ENCODE data around the gene ALK.

ALK gene

DNA sequence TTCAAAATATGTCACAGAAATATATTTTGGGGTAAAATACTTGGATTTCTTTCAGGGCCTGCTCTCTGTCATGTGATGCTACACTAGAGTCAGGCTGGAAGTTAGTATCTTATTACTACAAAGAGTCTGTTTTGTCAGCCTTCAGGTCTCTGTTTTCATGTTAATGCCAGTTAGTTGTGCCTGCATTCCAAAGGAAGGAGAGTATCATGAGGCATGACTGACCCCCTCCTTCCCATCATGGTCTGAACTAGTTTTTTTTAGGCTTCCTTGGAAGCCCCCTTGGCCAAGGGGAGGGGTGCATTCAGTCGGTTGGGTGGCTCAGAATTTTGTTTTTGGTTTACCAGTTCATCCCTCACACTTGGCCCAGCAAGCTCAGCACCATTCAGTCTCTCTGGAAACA, 318.0 kb downstream of the ALK start:
- DNase-seq, result no peak

DNA sequence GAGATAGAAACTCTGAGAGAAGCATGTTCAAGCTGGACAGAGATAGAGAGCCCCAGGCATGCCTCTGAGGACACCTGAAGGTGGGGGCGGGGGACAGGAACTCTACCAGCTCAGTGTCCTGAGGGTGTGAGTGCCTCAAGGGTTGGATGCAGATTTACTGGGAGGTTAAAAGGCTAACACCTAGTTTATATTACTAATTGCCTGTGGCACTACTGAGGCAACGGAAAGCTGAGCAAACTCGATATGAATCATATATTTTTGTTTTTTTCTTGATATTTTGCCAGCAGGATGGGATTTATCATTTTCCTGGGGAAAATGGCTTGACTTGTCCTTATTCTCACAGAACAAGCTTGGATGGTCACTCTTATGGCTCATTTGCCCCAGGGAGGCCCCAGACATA, 319.5 kb downstream of the ALK start:
- DNase-seq, result no peak

DNA sequence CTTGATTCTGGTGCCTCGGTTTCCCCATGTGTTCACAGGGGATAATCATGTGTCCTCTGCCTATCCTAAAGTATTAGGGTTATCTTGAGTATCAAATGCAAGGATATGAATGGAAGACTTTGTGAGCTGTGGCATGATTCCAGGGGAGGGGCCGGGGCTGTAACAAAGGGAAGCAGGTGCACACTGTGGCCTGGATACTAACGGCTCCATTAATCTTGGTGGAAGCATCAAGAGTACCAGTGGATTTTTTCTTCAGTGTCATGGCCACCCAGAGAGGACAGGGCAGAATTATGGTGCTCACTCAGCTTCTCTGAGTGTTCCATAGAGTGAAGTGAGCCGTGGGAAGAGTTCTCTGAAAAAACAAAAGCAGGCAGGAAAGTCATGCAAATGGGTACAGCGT, 320.1 kb downstream of the ALK start:
- DNase-seq, result no peak

DNA sequence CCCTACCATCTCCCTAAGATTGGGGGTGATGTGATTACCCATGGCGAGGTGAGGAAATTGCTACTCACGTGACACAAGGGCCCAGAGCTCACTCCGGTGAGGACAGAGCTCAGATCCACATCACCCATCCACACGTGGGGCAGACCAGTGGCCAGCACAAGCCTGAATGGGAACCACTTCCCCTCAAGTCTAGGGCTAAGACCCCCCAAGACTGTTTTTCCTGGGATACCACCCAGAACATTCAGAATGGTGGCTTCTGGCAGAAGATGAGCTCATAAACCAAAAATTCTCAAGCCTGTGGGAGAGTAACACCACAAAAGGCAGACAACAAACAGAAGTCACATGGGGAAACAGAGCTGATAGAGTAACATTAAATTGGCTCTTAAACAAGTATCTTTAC, 321.4 kb downstream of the ALK start:
- DNase-seq, result no peak

DNA sequence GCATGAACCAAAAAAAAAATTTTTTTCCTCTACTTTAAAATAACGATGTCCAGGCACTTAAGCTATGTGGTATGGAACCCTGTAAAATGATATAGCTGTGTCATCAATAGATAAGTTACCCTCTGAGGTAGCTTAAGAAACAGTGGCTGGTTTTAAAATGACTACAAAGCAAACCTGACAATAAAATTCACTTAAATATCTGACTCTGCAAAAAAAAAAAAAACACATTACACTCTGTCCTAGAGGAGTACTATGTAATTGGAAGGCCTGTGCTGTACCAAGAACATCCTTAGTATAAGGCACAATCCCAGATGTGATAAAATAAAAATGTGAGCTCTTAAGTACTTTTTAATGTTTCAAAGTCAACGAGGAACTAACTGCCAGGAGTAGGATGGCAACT, 322.4 kb downstream of the ALK start:
- DNase-seq, result no peak

DNA sequence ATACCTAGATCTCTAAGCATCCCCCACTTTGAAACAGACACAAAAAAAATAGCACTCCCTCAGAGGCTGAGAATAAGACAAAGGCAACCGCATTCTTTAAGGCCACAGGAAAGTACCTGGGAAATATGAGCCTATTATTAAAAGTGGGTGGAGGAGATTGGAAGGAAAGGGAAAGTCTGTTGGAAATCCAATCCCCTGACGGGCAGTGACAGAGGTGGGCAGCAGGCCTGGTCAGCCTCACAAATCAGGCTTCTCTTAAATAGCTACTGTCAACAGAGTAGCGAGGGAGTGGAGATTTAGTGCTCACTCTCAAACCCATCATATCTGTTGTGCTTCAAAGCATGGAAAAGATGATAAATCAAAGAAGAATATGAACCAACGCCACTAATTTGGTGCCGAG, 324.4 kb downstream of the ALK start:
- DNase-seq, result no peak

DNA sequence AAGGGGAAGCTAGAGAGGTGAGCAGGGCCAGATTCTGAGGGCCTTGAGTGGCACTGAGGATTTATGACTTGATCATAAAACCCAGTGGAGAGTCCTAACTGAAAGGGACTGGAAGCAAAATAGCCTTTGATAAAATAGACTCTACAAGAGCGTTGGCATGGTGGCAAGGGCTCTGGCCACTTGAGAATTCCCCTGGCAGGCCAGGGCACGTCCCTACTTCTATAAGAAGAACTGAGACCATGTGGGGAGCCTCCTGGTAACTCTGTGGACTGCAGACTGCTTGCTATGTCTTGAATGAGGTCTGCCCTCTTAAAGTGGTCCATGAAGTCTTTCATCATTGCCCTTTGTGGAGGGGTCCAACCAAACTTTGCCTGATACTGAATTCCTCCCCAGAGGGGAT, 324.8 kb downstream of the ALK start:
- no peak for DNase-seq

DNA sequence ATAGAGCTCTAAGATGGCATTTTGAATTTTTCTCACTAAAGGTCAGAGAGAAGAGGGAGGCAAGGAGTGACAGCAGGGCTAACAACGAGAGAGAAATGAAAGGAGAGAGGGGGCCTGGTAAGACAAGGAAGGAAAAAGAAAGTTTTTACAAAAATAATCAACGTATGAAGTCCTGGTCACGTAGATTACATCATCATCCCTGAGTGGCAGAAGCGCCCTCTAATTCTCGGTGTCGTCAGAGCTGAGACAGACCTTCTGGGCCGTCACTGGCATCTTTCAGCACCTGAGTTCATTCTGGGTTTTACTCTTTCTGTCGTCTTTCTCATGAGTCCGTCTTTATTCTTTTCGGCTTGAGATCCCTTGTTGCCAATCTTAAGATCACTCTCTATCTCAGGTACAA, 329.8 kb downstream of the ALK start:
- DNase-seq, result no peak

DNA sequence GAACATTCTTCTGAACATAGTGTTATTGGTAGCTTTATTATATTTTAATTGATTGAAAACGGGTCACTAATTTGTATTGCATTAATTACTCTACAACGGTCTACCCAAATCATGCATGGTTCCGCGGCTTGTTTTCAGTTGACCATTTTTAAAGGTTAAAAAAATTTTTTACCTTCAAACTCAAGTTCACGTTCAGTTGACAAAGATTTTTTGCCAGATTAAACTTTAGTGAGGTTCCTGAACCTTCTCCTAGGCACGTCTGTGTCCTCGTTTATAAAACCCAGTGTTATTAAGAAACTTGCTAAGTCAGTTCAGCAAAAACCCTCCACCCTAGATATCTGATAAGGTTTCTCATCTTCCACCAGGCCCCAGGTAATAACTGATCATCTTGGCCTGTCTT, 331.2 kb downstream of the ALK start:
- no peak for DNase-seq

DNA sequence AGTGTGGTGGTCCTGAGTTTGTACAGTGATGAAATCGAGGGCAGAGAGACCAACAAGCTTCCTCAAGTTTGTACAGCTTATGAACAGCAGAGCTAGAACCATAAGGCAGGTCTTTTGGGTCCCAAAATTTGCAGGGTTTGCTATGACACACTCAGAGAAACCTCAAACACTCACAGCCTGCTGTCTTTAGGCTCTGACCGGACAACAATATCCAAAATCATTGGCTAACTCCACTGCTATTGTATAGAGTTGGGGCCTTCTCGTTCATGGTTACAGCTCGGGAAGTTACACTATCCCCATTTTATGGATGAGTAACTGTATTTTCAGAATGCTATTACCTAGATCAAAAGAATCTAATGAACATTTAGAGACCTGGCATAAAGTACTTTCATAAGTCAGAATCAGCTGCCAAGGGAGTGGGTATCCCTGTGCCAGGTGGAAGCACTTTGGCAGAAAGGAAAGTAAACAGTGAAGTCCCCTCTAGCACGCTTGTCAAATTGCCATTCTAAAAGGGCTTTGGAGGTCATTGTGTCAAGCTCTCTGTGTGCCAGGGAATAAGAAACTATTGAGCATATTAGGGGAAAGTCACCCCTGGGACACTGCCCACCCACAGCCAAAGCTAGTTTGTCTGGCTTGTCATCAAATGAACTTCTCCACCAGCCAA, 331.8 kb downstream of the ALK start:
- DNase-seq, result no peak

DNA sequence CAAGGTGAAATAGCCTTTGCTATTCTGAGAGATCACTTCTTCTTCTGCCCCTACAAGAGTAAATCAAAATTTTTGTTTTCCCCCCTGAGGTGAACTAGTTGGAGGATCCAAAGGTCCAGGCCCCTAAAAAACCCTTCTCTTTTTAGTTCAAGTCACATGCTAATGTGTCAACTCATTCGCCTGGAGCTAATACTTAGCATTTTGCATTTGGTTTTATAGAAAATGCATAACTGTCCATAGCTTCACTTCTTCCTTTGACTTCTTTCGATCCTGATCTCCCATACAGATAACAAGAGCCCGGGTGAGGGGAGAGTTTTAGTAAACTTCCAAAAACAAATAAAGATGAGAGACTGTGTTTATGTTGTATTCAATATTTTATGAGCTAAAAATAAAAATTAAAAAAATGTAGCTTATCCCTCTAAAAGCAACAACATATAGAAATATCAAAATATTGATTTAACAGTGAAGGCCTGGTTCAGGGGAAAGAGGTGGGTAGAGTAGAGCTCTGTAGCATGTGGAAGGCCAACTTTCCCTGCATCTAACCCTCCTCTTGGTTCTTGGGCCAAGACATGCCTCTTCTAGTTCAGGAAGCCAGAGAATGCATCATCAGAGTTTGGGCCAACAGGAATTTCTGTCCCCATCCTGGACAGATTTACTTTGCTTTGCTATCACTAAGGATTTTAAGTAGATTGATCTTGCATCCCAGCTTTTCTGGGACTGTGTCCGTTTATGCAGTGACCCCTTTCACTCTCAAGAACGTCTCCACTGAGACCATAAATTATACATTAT, 333.8 kb downstream of the ALK start:
- DNase-seq, result no peak

DNA sequence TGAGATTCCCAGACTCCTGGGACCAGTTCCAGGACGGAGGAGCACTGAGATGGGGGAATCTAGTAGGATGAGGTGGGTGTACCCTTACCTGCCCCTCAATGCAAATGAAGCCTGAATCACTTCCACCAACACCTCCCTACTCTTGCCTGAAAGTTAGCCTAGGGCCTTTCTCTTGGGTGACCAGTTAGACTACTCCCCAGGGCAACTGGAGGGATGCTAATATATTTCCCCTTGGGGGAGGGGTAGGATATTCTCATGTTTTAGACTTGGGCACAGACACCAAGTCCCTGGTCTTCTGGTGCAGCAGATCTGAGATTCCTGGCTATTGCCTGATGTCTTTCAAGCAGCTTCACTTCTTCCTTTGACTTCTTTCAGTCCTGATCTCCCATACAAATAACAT, 334.5 kb downstream of the ALK start:
- DNase-seq, result no peak

DNA sequence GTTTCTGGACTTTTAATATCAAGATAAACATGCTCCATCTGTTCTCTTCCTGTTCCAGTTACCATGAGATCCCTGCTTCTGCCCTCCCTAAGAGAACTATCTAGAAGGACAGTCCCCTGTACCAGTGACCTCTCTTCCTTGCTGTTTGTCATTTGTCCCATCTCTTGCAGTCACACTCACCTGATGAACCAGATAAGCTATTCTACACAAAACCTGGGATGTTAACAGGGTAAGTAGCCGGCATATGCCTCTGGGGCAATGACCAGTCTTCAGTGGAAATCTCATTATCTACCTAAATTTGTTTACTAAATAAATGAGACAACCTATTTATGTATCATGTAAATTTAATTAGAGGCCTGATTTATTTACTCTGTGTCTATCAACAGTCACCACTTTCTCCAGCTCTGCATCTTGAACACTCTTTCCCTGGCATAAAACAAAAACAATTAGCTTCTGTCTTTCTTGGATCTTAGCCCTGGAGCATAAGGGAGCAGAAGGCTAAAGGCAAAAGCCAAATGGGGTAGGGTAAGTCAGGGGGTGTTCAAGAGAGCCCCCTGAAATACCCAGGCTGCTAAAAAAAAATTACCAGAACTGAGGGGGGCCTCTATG, 337.7 kb downstream of the ALK start:
- no peak for DNase-seq

DNA sequence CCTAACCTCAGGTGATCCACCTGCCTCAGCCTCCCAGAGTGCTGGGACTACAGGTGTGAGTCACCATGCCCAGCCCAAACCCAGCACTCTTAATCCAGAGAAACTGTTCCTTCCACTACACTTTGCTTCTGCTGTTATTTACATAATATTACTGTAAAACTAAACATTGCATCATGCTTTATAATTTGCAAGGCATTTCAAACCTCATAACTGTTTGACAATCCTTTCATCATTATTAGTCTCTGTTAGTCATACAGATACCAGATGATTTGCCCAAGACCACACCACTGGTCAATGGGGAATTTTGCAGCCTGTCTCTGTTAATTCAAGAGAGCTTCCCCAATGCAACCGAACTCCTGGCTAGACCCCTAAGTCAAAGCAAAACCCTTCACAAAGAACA, 338.3 kb downstream of the ALK start:
- no peak for DNase-seq

DNA sequence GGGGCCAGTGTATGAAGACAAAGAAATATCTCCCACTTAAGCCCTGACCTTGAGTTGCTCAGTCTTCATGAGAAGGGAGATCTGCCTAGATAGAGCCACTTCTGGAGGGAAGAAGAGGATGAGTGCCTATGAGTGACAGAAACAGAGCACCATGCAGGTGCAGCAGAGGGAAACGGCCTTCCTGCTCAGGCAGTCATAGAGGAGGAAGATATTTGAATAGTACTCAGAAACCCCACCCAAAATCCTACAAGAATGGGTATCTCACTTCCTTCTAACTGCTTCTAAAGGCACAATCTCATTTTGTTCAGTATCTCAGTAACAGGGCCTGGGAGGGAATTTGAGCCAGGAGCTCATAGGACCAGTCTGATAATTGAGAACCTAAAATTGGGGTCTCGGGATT, 339.3 kb downstream of the ALK start:
- DNase-seq, result no peak

DNA sequence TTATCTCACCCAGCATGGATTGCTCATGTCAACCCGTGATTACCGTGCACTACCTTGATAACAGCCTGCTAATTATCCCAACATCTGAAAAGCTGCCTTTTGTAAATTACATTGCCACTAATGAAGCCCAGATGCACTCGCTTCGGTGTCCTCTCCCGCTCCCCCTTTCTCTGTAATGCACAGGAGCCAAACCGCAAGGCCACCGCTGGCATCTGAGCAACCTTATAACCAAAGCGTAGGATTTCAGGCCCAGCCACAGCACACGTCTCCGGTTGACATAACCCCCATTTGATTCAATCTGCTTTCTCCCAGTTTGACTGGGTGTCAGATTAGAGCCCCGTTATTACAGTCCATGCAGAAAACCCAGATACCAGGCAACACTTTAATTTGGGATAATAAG, 341.2 kb downstream of the ALK start:
- DNase-seq, result no peak

DNA sequence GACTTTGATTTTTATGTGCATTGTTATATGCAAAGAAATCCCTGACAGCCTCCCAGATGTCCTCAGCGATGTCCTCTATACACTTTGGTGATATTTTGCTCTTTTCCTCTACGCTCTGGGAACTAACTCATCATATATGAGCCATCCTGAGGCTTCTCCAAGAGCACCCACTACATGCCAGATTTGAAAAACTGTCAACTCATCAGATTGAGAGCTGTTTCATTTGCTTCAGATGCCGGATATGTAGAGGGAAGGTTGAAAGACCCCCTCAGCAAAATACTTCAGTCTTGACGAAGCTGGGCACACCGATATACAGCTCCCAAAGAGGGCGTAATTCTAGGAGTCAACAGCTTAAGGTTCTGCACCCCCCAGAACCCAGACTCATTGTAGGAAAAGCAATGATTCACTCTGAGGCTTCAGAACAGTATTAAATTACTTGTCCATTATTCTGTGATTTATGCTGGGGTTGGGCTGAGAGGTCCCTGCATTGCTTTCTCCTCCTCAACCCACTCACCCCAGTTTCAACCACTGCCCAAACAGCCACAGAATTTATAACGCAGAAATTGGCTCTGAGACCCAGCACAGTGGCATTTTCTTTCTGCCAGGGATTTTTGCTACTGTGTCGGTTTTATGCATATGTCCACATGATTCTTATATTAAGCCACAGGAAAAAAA, 341.8 kb downstream of the ALK start:
- DNase-seq, result no peak

DNA sequence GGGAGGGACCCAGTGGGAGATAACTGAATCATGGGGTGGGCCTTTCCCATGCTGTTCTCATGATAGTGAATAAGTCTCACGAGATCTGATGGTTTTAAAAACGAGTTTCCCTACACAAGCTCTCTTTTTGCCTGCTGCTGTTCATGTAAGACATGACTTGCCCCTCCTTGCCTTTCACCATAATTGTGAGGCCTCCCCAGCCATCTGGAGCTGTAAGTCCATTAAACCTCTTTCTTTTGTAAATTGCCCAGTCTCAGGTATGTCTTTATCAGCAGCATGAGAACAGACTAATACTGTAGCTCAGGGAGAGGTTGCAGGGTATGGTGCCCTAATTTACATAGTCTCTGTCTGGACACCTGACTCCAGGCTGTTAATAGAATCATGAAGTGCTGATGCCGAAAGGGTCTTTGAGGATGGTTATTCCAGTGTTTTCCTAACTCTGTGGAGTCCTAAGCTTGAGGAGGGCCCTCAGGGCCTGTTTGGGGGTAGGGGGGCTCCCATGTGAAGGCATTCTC, 343.2 kb downstream of the ALK start:
- no peak for DNase-seq

DNA sequence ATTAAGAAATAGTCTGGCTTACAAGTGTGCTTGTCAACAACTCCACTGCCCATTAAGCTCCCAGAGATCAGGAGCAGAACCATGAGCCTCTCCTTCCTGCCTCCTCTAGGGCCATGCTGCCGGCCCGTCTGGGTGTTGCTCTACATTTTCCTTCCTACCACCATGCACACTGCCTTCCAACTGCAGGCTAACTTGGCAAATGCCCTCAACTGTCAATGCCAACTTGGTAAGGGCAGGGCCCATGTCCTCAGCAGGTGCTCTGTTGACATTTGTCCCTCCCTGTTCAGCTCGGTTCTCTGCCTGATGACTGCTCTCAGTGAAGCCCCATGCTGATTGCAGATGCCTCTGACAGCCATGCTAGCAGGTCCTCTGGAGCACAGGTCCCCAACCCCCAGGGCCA, 345.2 kb downstream of the ALK start:
- no peak for DNase-seq

DNA sequence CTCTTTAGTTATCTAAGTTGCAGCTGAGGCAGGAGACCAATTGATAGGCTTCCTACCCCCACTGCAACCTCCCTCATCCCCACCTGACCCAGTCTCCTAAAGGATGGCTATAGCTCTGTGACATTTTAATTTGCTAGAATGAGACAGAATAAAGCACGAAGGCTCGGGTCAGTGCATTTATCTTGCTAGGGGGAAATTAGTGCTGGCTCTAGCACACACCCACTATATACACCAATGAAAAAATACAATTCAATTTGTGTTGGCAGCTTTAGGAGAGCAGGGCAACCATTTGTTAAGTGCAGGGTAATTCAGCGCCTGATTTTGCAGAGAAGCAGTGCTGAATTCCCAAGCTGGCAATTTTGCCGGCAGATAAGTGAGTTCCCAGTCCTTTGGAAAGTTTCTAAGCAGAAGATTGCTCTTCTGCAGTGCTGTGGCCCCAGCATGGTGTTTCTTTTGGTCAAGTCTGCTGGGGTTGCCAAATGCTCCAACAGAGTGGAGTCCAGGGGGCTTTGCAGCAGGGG, 346.0 kb downstream of the ALK start:
- DNase-seq, result no peak

DNA sequence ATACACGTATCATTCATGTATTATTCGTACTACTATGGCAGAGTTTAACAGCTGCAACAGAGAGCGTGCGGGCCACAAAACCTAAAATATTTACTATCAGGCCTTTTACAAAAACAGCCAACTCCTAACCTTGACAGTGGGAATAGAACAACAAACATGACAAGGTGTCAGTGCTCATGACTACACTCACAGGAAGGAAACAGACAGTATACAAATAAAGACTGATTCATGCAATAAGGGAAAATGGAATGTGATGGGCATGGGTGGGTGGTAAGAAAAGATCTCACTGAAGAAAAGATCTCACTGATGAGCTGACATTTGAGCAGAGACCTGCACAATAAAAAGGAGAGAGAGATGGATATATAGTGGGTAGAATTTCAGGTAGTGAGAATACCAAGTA, 347.8 kb downstream of the ALK start:
- no peak for DNase-seq

DNA sequence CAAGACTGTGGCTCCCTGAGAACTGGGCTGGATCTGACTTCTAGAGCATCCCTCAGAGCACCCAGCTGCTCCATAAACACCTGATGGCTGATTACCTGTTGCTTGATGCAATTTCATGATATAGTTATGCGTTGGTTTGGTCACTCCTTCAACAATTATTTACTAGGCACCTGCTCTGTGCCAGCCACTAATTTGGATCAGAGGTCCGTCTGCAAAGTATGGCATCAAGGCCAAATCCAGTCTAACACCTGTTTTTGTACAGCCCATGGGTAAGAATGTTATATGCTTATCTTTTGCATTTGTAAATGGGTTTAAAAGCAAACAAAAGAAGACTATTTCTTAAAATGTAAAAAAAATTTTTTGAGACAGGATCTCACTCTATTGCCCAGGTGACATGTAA, 348.2 kb downstream of the ALK start:
- no peak for DNase-seq

DNA sequence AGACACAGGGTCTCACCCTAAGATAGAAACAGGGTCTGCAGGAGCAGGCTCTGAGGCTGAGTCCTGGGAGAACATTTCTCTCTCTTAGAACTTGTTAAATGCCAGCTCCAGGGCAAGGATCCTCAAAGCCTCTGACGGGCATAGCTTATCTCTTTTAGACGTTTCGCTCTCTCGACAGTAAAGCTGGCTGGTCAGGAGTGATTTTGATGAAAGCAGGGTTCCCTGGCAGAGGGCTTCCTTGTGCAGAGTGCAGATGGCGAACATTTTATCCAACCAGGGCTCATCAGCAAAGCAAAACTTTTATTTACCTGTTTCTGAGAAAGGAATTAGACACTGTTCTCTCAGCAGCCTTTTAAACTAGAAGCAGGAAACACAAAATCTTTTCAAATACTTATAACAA, 350.8 kb downstream of the ALK start:
- DNase-seq, result no peak
